Measurements from ENCODE around the gene EIF3A.

- TF ChIP-seq ZBED1 (IDR thresholded peaks at IDR 0.05) = no peak
- no peak for TF ChIP-seq NR3C1 (CRISPR knock-in tag; IDR thresholded peaks at IDR 0.05)
- no peak for TF ChIP-seq RAD21 (CRISPR knock-in tag; conservative IDR thresholded peaks at IDR 0.05 in 1 of 2, IDR thresholded peaks at IDR 0.05 in 1 of 2)
- no peak for TF ChIP-seq ZFPM2 (CRISPR knock-in tag; IDR thresholded peaks at IDR 0.05)
- no peak for TF ChIP-seq BCLAF1 (IDR thresholded peaks at IDR 0.05; ENCODE audit: borderline replicate concordance in 1 of 2, control insufficient read depth in 1 of 2, low read depth in 2 of 2, low read length in 1 of 2)
- TF ChIP-seq ATF4 (CRISPR knock-in tag; IDR thresholded peaks at IDR 0.05) = no peak
- no peak for TF ChIP-seq ZNF384 (IDR thresholded peaks at IDR 0.05; ENCODE audit: low read depth, low read length)
- no peak for TF ChIP-seq HMG20A (CRISPR knock-in tag; conservative IDR thresholded peaks at IDR 0.05)
- no peak for TF ChIP-seq KLF1 (tag; IDR thresholded peaks at IDR 0.05)
- no peak for TF ChIP-seq RAD51 (IDR thresholded peaks at IDR 0.05; ENCODE audit: borderline replicate concordance, low read depth)
- no peak for TF ChIP-seq POLR2A (conservative IDR thresholded peaks at IDR 0.05)
These were observed 41.5 kb downstream of the EIF3A start for GRCh38 chr10:119039161-119039560.

All from K562 (cell line).